ENCODE results near the gene INO80. TPM values are rescaled to one million over a fixed set of nuclear protein-coding genes. Genes with fewer than 3 reads are reported as not detected.

Gene INO80
- total RNA-seq, 1 experiment from 2014 or later: 38.4 TPM

DNA sequence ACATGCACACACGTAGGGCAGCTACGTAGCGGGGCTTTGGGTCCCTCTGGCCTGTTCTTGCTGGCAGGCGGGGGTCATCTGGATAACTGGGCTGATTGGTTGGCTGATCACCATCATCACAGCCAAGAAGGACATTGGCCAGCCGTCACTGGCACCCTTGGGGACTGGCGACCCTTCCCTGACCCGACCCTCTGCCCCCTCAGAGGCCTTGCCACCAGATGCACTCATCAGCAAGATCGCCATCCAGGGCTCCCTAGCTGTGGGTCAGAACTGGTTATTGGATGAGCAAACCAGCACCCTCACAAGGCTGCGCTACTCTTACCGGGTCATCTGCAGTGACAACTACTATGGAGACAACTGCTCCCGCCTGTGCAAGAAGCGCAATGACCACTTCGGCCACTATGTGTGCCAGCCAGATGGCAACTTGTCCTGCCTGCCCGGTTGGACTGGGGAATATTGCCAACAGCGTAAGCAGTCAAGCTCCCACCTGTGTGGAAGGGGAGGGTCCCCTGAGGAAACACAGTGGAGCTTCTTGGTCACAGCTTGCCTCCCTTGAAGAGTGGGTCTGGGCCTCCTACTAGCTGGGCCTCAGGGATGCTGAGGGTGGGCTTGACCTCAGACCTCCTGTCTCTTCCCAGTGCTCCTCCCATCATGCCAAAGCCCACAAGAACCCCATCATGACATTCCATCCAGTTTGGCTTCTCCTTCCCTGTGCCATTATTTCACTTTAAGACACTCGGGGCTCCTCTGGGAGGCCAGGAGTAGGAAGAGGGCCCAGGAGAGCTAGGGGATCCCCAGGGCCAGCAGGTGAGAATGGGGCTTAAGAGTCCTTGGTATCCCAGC is 184.6 kb downstream of the INO80 start:
- H3K36me3 ChIP-seq (ENCODE audit: low read depth, low read length): no peaks in the 10 kb centered on the region
- DNase-seq: no peak
- no peaks in the 10 kb centered on the region for H3K9me2 ChIP-seq (replicated peaks; ENCODE audit: low read length)
- no TSS peak for BruUV-seq (replicated peaks)
- H3K79me2 ChIP-seq (ENCODE audit: low read length): no peaks in the 10 kb centered on the region
- H2AFZ ChIP-seq (ENCODE audit: low read length): no peak overlapping the region
- no peaks in the 10 kb centered on the region for H3F3A ChIP-seq (ENCODE audit: low read length, unreplicated experiment)
- ChIA-PET CTCF (interaction anchor here (1.2 to 2.0 kb wide), 2 partner anchors 26 to 87 kb away, joined by 9 to 16 read pairs; no protein-coding TSS in a partner anchor), POLR2A (ENCODE audit: unreplicated experiment) (no interaction called here)
- intact Hi-C loops (cut with micrococcal nuclease): loop anchor here (10.0 kb wide), 1 partner anchor 253 kb away; no protein-coding TSS in a partner anchor
- peak overlapping the region; percentile 97 for H3K4me2 ChIP-seq (ENCODE audit: low read length)
- no peak for ATAC-seq
- H3K4me3 ChIP-seq (ENCODE audit: low read length): peak overlapping the region; percentile 76; the same call in 1 of the 2 replicates
- H3K27ac ChIP-seq (ENCODE audit: low read length): no peak overlapping the region
- no peak for TF ChIP-seq EZH2phosphoT487 (IDR thresholded peaks at IDR 0.05; ENCODE audit: borderline replicate concordance, low read length)
- TF ChIP-seq, protein P1, sequence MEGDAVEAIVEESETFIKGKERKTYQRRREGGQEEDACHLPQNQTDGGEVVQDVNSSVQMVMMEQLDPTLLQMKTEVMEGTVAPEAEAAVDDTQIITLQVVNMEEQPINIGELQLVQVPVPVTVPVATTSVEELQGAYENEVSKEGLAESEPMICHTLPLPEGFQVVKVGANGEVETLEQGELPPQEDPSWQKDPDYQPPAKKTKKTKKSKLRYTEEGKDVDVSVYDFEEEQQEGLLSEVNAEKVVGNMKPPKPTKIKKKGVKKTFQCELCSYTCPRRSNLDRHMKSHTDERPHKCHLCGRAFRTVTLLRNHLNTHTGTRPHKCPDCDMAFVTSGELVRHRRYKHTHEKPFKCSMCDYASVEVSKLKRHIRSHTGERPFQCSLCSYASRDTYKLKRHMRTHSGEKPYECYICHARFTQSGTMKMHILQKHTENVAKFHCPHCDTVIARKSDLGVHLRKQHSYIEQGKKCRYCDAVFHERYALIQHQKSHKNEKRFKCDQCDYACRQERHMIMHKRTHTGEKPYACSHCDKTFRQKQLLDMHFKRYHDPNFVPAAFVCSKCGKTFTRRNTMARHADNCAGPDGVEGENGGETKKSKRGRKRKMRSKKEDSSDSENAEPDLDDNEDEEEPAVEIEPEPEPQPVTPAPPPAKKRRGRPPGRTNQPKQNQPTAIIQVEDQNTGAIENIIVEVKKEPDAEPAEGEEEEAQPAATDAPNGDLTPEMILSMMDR (conservative IDR thresholded peaks at IDR 0.05; ENCODE audit: low read depth, low read length): no peak
- TF ChIP-seq EZH2 (IDR thresholded peaks at IDR 0.05; ENCODE audit: low read length, unreplicated experiment): no peak
- peaks cover 49% of the 10 kb centered on the region for H3K4me1 ChIP-seq (ENCODE audit: insufficient read depth, low read length)
- no peaks in the 10 kb centered on the region for H3K9me3 ChIP-seq (ENCODE audit: low read length)
- no peaks in the 10 kb centered on the region for H4K20me1 ChIP-seq (ENCODE audit: low read length)
- H3K27me3 ChIP-seq (ENCODE audit: low read length): peaks cover 21% of the 10 kb centered on the region
- no peak overlapping the region for H3K9ac ChIP-seq (ENCODE audit: low read length)

DNA sequence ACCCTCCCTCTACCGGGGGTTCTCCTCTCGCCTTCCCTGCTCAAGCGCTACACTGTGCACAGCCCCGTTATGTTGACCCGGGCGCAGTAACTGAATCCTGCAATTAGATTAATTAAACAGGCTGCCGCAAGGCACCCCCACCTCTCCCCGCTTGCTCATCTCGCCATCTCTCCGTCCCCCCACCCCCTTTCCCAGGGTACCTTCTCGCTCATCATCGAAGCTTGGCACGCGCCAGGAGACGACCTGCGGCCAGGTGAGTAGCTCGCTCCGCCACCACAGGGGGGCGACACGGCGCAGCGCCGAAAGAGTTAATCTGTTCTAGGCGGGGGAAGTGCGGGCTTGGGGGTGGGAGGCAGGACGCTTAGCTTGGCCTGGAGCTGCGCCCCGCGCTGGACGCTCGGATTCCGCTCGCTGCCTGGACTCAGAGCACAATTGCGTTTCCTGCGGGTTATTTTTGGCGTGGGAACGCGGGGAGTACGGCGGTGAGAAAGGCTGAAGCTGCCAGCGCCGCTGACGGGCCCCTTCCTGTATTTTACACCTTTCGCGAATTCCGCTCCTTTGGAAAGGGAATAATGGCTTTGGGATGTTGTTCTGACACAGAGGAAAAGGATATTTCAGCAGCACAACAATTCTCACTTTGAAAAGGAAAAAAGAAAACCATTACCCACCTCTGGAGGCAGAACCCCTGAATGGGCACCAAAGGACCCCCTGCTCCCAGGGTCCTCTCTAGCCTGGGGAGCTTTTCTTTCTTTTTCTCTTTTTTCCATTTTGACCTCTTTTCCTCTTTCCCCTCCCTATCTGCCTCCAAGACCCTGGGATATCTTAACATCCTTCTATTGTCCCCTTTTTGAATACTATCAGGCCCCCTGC is 185.4 kb downstream of the INO80 start:
- Histone ChIP-seq H3K4me2 (ENCODE audit: low read length) (peak overlapping the region; percentile 97), H3K27ac (ENCODE audit: low read length) (no peak overlapping the region), H4K20me1 (ENCODE audit: low read length) (no peaks in the 10 kb centered on the region), H2AFZ (ENCODE audit: low read length) (peak overlapping the region; percentile 85), H3K4me3 (ENCODE audit: low read length) (peak overlapping the region; percentile 76), H3K36me3 (ENCODE audit: low read depth, low read length) (no peaks in the 10 kb centered on the region), H3K9ac (ENCODE audit: low read length) (no peak overlapping the region), H3F3A (ENCODE audit: low read length, unreplicated experiment) (no peaks in the 10 kb centered on the region), H3K4me1 (ENCODE audit: insufficient read depth, low read length) (peaks cover 49% of the 10 kb centered on the region), H3K9me3 (ENCODE audit: low read length) (no peaks in the 10 kb centered on the region), H3K9me2 (replicated peaks; ENCODE audit: low read length) (no peaks in the 10 kb centered on the region), H3K79me2 (ENCODE audit: low read length) (no peaks in the 10 kb centered on the region), H3K27me3 (ENCODE audit: low read length) (peaks cover 25% of the 10 kb centered on the region)
- BruUV-seq (replicated peaks): no TSS peak
- ChIA-PET CTCF (interaction anchor here (0.5 to 2.0 kb wide), 8 partner anchors 11 to 192 kb away, joined by 6 to 18 read pairs (median 9); no protein-coding TSS in a partner anchor), POLR2A (ENCODE audit: unreplicated experiment) (interaction anchor here (0.6 to 0.7 kb wide), 2 partner anchors 9 to 236 kb away, joined by 3 to 7 read pairs; no protein-coding TSS in a partner anchor)
- TF ChIP-seq EZH2phosphoT487 (IDR thresholded peaks at IDR 0.05; ENCODE audit: borderline replicate concordance, low read length): no peak
- TF ChIP-seq, protein P1 (conservative IDR thresholded peaks at IDR 0.05; ENCODE audit: low read depth, low read length): peak; percentile 95
- peak; percentile 5 for ATAC-seq
- intact Hi-C loops (cut with micrococcal nuclease): loop anchor here (10.0 kb wide), 1 partner anchor 254 kb away; no protein-coding TSS in a partner anchor
- peak; percentile 73 for DNase-seq
